GM18499 (cell line): ENCODE data around the gene NKX6-2.

ENCODE experiments used
- ATAC-seq: cut with Tn5 transposase; IDR thresholded peaks from one replicate; pipeline ENCODE4 v1.9.1; 2021; ENCODE audit warnings: moderate number of reproducible peaks; ENCODE audit not compliant: insufficient read depth, unreplicated experiment

NKX6-2 gene

DNA sequence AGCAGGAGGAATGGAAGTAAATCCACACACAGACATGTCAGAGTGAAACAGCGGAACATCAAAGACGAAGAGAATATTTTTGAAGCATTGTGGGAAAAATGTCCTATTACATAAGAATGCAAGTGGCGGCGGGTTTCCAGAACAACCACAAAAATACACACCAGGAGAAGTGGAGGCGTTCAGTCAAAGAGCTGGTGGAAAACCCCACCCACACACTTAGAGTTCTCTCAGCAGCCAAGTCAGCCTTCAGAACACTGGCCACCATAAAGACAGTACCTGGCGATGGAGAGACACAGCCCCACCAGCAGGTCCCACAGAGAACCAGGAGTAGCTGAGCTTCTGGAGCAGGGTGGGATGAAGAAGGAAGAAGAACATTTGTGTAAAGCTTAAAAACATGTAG is 23.7 kb downstream of the NKX6-2 start:
- no peak for ATAC-seq

DNA sequence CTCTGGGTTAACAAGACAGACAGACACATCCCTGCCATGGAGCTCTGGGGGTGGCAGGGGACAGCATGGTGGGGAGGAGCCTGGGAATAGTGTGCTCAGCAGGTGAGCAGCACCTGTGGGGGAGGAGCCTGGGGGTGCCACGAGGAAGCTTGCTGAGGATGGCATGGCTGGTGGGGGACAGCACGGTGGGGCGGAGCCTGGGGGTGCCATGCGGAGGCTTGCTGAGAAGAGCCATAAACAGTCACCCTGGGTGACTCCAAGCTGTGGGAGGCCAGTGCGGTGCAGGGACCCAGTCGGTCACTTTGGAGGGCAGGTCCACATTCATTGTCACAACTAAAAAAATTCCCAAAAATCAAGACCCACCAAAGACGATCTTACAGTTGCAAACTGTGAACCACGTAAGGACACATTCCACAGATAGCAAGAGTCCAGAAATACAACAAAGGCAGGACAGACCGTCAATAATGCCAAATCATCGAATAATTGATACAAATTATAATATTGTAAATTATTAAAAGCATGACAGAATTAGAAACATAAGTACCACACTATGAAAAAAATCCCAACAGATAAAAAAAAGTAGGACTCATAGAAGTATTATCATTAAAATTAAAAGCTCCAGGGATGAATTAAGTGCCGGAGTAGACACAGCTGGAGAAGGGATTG is 24.4 kb downstream of the NKX6-2 start:
- ATAC-seq: no peak

- no peak for ATAC-seq
Measured at GRCh38 chr10:132758865-132759264, 27.1 kb downstream of the NKX6-2 start.

GRCh38 chr10:132757171-132757570 is 28.8 kb downstream of the NKX6-2 start:
- ATAC-seq: no peak

- no peak for ATAC-seq
Measured at GRCh38 chr10:132756591-132756990, 29.4 kb downstream of the NKX6-2 start.

DNA sequence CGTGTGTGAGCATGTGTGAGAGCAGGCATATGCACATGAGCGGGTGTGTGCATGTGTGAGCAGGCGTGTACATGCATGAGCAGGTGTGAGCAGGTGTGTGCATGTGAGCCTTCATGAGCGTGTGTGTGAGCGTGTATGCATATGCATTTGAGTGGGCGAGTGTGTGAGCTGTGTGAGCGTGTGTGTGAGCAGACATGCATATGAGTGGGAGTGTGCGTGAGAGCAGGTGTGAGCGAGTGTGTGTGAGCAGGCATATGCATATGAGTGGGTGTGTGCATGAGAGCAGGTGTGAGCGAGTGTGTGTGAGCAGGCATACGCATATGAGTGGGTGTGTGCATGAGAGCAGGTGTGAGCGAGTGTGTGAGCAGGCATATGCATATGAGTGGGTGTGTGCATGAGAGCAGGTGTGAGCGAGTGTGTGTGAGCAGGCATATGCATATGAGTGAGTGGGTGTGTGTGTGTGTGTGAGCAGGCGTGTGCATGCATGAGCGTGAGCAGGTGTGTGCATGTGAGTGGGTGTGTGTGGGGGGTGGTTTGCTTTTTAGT is 30.7 kb downstream of the NKX6-2 start:
- no peak for ATAC-seq

- no peak for ATAC-seq
Measured at GRCh38 chr10:132754071-132754470, 31.9 kb downstream of the NKX6-2 start.

DNA sequence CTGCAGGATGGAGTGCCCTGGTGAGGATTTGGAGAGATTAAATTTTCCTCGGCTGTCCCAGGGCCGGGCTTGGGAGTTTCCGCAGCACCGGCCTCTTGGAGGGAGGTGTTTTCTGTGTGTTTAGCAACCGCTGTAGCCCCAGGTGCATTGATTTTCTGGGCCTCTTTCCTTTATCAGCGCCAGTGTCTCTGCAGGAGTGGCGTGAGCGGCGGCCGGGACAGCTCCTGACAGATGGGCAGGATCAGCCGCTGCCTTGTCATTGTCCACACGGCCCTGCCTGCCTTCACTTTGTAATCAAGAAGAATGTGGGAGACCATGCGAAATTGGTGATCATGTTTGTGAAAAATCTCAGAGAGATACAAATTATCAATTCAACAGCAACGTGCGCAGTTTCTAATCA is 32.4 kb downstream of the NKX6-2 start:
- no peak for ATAC-seq

GRCh38 chr10:132752961-132753360 is 33.0 kb downstream of the NKX6-2 start:
- ATAC-seq: no peak

DNA sequence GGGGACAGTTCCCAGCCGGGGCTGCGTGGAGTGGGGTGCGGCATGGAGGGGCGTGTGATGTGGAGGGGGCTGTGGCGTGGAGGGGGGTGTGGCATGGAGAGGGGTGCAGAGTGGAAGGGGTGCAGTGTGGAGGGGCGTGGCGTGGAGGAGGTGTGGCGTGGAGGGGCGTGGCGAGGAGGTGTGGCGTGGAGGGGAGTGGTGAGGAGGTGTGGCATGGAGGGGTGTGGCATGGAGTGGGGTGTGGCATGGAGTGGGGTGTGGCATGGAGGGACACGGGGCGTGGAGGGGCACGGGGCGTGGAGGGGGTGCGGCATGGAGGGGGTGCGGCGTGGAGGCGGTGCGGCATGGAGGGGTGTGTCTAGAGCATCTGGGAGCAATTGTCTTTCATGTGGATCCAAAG is 33.6 kb downstream of the NKX6-2 start:
- no peak for ATAC-seq

DNA sequence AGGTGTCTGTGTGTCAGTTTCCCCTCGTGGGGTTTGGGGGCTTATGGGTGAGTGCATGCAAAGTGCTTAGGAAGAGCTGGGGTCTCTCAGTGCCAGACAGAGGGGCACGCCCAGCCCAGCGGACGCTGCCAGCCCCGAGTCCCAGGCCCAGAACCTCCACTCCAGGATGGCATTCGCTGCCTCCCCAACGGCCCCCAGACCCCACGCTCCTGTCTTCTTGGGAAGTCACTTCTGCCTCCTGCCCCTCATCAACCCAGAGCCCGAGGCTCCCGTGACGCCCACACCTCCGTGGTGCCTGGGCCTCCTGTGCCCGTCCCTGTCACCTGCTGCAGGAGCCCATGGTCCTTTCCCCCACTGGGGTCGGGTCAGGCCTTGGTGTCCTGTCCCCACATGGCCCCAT is 35.0 kb downstream of the NKX6-2 start:
- ATAC-seq: no peak

DNA sequence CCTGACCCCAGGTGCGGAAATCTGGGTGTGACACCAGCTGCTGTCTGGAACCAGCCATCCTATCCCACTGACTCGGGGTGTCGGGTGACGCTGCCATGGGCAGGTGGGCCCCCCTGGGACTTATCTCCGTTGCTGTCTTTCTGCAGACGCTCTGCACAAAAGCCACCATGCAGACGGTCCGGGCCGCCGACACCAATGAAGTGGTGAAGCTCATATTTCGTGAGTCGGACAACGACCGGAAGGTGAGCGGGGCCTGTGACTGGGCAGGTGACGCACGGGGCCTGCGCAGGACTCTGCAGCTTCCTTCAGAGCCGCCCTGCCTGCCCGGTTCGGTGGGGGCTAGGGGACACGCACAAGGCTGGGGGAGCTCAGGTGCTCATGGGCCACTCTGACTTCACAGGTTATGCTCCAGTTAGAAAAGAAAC is 36.6 kb downstream of the NKX6-2 start:
- ATAC-seq: no peak

GRCh38 chr10:132748545-132749370 is 37.2 kb downstream of the NKX6-2 start:
- no peak for ATAC-seq

- ATAC-seq: no peak
Measured at GRCh38 chr10:132748135-132748534, 37.8 kb downstream of the NKX6-2 start.

- no peak for ATAC-seq
Measured at GRCh38 chr10:132746801-132747625, 38.9 kb downstream of the NKX6-2 start.

DNA sequence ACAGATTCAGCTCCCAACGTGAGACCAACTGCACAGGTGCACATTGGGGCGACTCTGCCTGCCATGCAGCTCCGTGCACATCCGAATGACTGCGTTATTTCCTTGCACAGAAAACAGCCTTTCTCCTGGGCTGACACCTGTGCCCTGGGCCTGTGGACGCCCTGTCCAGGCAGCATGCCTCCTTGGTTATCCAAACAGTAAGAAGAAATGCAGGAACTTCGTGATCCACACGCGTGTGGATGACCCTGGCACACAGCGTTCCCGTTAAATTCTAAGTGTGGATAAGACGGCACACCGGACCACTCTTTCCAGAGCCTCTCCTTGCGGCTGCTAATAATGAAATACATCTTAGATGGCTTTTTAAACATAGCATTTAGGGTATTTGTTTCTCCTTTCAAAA is 39.6 kb downstream of the NKX6-2 start:
- ATAC-seq: no peak

DNA sequence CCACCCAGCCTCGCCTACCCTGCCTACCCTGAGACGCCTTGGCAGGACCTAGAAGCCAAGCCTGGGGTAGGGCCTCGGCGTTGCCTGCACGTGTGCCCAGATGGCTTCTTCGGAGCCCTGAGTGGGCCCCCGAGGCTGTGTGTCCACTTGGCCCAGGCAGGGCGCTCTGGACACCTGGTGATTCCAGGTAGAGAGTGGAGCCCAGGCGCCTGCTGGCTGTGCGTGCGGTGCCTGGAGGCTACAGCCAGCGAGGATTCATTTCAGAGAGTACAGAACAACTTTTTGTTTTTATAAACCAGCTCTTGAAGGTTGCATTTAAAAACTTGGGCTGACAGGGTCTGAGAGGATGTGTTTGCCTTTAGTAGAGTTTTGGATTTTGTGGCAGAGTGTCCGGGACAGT is 40.0 kb downstream of the NKX6-2 start:
- ATAC-seq: no peak

- no peak for ATAC-seq
Measured at GRCh38 chr10:132745511-132745910, 40.4 kb downstream of the NKX6-2 start.

DNA sequence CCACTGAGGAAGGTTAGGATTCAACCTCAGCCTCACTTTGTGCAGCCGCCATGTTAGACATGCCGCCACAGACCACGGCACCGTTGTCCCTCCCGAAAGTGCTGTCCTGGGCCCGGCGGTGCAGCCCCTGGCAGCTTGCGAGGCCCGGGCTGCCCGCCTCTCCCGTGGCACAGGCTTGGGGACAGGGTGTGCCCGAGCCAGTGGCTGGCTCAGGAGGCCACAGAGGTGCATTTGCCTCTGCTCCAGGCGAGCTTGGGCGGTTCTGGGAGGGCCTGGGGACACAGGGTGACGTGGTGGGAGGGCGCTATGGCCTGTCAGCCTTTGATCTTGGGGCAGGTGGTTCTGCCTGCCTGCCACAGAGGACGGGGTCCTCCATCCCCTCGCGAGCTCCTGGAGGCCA is 41.1 kb downstream of the NKX6-2 start:
- ATAC-seq: no peak

GRCh38 chr10:132743925-132744490 is 41.9 kb downstream of the NKX6-2 start:
- ATAC-seq: no peak
